Body of pancreas (tissue), 4 donors: ENCODE data around the gene DOCK9.

Source experiments
- CTCF ChIP-seq, 7 experiments: fragments of 450-650 bp in 4 of 7; fragments of 200-600 bp in 3 of 7; sonication (generic) in 3 of 7; IDR thresholded peaks; one replicate each; pipeline ENCODE4 v1.5.1; 2016 to 2019; ENCODE audit warnings: antibody characterized with exemption in 7 of 7
- POLR2A ChIP-seq, 3 donors: fragments of 450-650 bp; IDR thresholded peaks; one replicate each; pipeline ENCODE4 v1.6.1; 2016; ENCODE audit warnings: antibody characterized with exemption in 3 of 3, mild to moderate bottlenecking in 2 of 3

GRCh38 chr13:98881390-98881789 lies 96.5 kb downstream of the DOCK9 start:
- TF ChIP-seq CTCF (IDR thresholded peaks at IDR 0.05) (no peak), POLR2A (IDR thresholded peaks at IDR 0.05) (no peak)
